Pancreas (tissue), 10 donors: ENCODE measurements around the gene ZCCHC2. TPM values are rescaled to one million over a fixed set of nuclear protein-coding genes. Genes with fewer than 3 reads are reported as not detected.
A peak's percentile ranks its signal among the peaks of the same experiment; 100 is the strongest.

Experiments
- ATAC-seq, 4 donors: fragments of 200-7000 bp; cut with Tn5 transposase; one replicate each; pipeline versions ENCODE4 v1.8.0 to v1.9.1; 2020; ENCODE audit warnings: mild to moderate bottlenecking in 4 of 4, moderate library complexity in 4 of 4
- DNase-seq, 6 donors: peaks; one replicate each; pipeline ENCODE4 v3.0.0-alpha.2; 2020
- FAIRE-seq: peaks from 2 replicates; lab custom pipeline; 2012; peaks lifted over from hg19 to GRCh38; lab: Jason Lieb, UNC
- H3K27ac ChIP-seq, 4 donors: fragments of 200-600 bp; sonication (generic); 1 replicate in 3 of 4; 2 replicates in 1 of 4; pipeline versions ENCODE4 v1.5.0 to v1.8.0; 2020
- H3K27me3 ChIP-seq, 4 donors: fragments of 200-600 bp; one replicate each; pipeline ENCODE4 v1.8.0; 2021
- H3K36me3 ChIP-seq, 3 donors: fragments of 200-600 bp; sonication (generic) in 1 of 3; one replicate each; pipeline versions ENCODE4 v1.5.0 to v1.8.0; 2020 to 2021
- H3K4me1 ChIP-seq, 3 donors: fragments of 200-600 bp; one replicate each; pipeline ENCODE4 v1.8.0; 2021
- H3K4me3 ChIP-seq, 4 donors: fragments of 200-600 bp; sonication (generic) in 2 of 4; one replicate each; pipeline versions ENCODE4 v1.5.0 to v1.8.0; 2020 to 2021
- H3K9me3 ChIP-seq, 4 donors: fragments of 200-600 bp; one replicate each; pipeline ENCODE4 v1.8.0; 2021
- WGBS, 2 donors: extraction: QIAGEN DNeasy Blood & Tissue Kit; methylation state at CpG; one replicate each; pipeline ENCODE4 v1.1.7; 2013; 5-methylcytosine and 5-hydroxymethylcytosine counted together
- intact Hi-C, 3 donors: fragments of 100-400 bp; cut with DNase I; formaldehyde crosslinking; loops; one replicate each; pipeline versions ENCODE4 v1.11.1 to v1.14.2; 2022
- polyA plus RNA-seq, 2 donors: library from polyadenylated mRNA; stranded (reverse); fragments of 200-250 nt; gene quantifications; one replicate each; pipeline ENCODE4 v1.2.3, GENCODE V29; 2013
- total RNA-seq, 6 donors: library from RNA; stranded (reverse); fragmentation: NEBNext Ultra II Directional in 4 of 6; extraction: Animal tissue kit (Norgen Biotek cat#: 25700) in 4 of 6; gene quantifications; one replicate each; pipeline versions ENCODE4 v1.2.1 to v1.2.4, GENCODE V29; 2021 to 2023
- TF ChIP-seq, protein P1 (sequence below), 4 donors: fragments of 200-600 bp; sonication (generic) in 3 of 4; IDR thresholded peaks; one replicate each; pipeline versions ENCODE4 v1.5.0 to v1.8.0; 2021; ENCODE audit warnings: antibody characterized with exemption in 4 of 4
- donor health status: healthy with polysubstance abuse.
- donor health status: DM: no; HTN: no; CAD: no; lungs with moderate emphysema.
- donor health status: DM: no; HTN: no; CAD: no.
- donor health status: control.
- donor health status: control.
- donor health status: Bipolar disorder and iron deficiency.
- donor health status: DM: yes; HTN: yes; CAD: no.
- donor health status: DM: no; HTN: no; CAD: no.
- donor health status: DM: no; HTN: no; CAD: no.
- donor health status: DM: yes; HTN: yes; CAD: no.

ZCCHC2 gene
- total and polyA plus RNA-seq, 8 donors = 4.1 to 14.2 (median 7.8) TPM

DNA sequence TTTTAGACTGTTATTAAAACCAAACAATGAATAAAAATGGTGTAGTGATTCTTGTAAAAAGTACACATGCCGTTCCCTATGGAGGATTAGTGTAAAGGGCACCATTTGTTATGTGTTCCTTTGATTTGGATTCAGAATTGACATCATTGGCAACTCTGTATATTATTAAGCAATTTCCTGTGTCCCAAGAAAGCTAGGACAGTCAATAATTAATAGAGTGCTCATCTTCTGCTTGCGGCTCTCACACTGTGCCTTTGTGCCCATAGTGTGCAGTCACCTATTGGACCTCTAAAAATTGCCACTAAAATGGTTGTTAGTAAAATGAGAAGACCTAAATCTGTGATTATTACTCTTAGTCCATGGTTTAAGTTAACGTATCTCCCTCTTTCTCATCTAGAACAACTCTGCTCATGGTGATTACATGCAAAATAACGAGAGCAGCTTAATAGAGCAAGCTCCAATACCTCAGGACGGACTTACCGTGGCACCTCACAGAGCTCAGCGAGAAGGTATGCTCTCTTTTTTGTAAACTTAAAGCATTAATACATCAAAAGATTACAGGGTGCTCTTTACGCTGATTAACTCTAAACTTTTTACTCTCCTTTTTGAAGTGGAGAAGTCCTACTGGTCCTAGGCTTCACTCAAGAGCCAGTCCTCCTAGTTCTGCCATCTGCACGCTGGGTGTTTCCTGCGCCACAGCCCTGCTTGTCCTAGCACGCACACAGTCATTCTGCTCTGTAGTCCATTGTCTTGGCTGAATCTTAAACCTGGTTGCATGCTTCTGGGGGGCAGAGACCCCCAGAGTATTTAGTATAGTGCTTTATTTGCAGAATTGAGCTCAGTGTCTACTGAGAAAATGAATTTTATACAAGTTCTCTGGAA lies 16.7 kb downstream of the ZCCHC2 start:
- no peak for FAIRE-seq
- Histone ChIP-seq H3K27ac (no peak overlapping the region), H3K27me3 (no peaks in the 10 kb centered on the region), H3K36me3 (peaks cover 0 to 11% (median 0%) of the 10 kb centered on the region in 3 donors), H3K4me3 (no peak overlapping the region), H3K4me1 (no peaks in the 10 kb centered on the region), H3K9me3 (no peaks in the 10 kb centered on the region)
- WGBS, 2 donors = 93 to 95% methylated on average over 11 of the region's 11 CpGs
- intact Hi-C loops = no loop called here
- ATAC-seq = no peak
- TF ChIP-seq, protein P1, sequence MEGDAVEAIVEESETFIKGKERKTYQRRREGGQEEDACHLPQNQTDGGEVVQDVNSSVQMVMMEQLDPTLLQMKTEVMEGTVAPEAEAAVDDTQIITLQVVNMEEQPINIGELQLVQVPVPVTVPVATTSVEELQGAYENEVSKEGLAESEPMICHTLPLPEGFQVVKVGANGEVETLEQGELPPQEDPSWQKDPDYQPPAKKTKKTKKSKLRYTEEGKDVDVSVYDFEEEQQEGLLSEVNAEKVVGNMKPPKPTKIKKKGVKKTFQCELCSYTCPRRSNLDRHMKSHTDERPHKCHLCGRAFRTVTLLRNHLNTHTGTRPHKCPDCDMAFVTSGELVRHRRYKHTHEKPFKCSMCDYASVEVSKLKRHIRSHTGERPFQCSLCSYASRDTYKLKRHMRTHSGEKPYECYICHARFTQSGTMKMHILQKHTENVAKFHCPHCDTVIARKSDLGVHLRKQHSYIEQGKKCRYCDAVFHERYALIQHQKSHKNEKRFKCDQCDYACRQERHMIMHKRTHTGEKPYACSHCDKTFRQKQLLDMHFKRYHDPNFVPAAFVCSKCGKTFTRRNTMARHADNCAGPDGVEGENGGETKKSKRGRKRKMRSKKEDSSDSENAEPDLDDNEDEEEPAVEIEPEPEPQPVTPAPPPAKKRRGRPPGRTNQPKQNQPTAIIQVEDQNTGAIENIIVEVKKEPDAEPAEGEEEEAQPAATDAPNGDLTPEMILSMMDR (IDR thresholded peaks at IDR 0.05) = no peak
- DNase-seq = no peak

DNA sequence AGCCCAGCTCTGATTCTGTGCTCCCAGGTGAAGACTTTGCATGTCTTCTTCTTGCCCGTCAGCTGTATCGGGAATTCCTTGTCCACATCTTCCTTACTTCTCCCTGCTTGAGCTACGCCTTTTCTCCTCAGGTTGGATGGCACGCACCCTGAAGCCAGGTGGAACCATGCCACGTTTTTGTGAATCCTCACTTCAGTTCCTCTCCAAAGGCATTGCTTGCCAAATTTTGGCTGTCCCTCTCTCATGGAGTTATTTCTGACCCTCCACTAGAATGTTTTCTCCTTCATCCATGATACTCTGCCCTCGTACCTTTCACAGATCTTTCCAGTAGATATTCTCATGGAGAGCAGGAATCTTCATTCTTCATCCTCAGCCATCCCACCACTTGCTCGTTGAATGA lies 20.2 kb downstream of the ZCCHC2 start:
- Histone ChIP-seq H3K4me3 (no peak overlapping the region), H3K4me1 (no peaks in the 10 kb centered on the region), H3K27me3 (no peaks in the 10 kb centered on the region), H3K9me3 (no peaks in the 10 kb centered on the region), H3K27ac (no peak overlapping the region), H3K36me3 (peaks cover 0 to 29% (median 0%) of the 10 kb centered on the region in 3 donors)
- WGBS, 2 donors = 90 to 95% methylated on average over 7 of the region's 7 CpGs
- intact Hi-C loops = no loop called here
- TF ChIP-seq, protein P1 (IDR thresholded peaks at IDR 0.05) = no peak
- no peak for DNase-seq
- no peak for ATAC-seq
- FAIRE-seq = no peak

DNA sequence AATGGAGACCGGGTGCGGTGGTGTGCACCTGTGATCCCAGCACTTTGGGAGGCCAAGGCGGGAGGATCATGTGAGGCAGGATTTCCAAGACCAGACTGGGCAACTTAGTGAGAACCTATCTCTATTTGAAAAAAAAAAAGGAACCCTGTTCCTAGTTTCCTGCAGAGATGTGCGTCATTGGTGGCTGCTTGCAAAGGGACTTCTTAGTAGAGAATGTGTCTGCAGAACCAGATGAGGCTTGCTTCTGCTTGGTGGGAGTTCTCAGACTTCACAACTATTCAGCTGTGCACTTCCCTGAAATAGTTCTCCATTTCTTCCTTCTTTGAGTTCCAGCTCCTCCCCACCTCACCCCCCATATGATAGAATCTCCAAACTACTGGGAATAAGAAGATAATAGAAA lies 22.3 kb downstream of the ZCCHC2 start:
- intact Hi-C loops = no loop called here
- no peaks in the 10 kb centered on the region for H3K9me3 ChIP-seq
- no peak for FAIRE-seq
- 92 to 96% methylated on average over 4 of the region's 4 CpGs for WGBS, 2 donors
- H3K4me1 ChIP-seq = no peaks in the 10 kb centered on the region
- H3K36me3 ChIP-seq = peaks cover 0 to 29% (median 0%) of the 10 kb centered on the region in 3 donors
- DNase-seq = no peak
- no peak overlapping the region for H3K27ac ChIP-seq
- no peak overlapping the region for H3K4me3 ChIP-seq
- TF ChIP-seq, protein P1 (IDR thresholded peaks at IDR 0.05) = no peak
- peak in 2 of 4 donors; percentile 69 to 71 for ATAC-seq
- no peaks in the 10 kb centered on the region for H3K27me3 ChIP-seq

DNA sequence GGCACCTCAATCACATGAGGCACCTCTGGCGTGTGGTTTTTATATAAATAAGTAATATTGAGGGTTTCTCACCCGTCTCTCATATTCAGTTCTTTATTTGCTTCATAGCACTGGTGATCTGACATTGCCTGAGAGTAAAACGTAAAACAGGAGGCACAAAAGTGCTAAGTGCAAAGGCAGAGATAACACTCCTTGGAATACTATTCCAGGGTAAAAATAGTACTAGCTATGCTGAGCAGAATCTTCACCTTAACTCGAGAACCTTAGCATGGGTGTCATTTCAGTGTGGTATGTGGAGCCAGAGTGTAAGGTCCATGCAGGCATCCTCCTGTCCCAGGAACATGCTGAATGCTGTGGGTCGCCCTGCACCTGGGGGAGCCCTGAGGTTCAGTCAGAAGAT lies 26.9 kb downstream of the ZCCHC2 start:
- DNase-seq = no peak
- intact Hi-C loops = no loop called here
- TF ChIP-seq, protein P1 (IDR thresholded peaks at IDR 0.05) = no peak
- Histone ChIP-seq H3K4me3 (no peak overlapping the region), H3K27me3 (no peaks in the 10 kb centered on the region), H3K9me3 (no peaks in the 10 kb centered on the region), H3K27ac (no peak overlapping the region), H3K4me1 (peaks cover 0 to 11% (median 4%) of the 10 kb centered on the region in 3 donors), H3K36me3 (peaks cover 0 to 35% (median 0%) of the 10 kb centered on the region in 3 donors)
- 77 to 91% methylated on average over 5 of the region's 5 CpGs for WGBS, 2 donors
- FAIRE-seq = no peak
- ATAC-seq = no peak

DNA sequence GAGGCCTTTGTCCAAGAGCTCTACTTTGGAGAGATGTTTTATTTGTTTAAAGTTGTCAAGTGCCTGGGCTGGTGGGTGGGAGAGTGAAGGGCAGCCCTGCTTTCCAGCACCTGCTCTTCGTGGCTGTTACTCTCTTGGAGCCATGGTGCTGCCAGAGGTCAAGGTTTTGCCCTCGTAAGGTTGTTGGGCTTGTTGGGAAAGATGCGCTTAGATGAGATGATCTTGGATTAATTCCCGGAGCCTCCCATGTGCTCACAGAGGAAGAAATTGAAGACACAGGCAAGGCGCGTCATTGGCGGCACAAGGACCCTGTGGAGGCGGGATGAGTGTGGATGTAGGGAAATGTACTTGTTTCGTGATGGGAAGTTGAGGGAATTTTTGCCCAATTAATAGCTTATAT lies 27.9 kb downstream of the ZCCHC2 start:
- TF ChIP-seq, protein P1 (IDR thresholded peaks at IDR 0.05) = no peak
- ATAC-seq = no peak
- Histone ChIP-seq H3K27ac (no peak overlapping the region), H3K4me3 (no peak overlapping the region), H3K9me3 (no peaks in the 10 kb centered on the region), H3K36me3 (peaks cover 0 to 26% (median 0%) of the 10 kb centered on the region in 3 donors), H3K27me3 (no peaks in the 10 kb centered on the region), H3K4me1 (peaks cover 0 to 11% (median 6%) of the 10 kb centered on the region in 3 donors)
- intact Hi-C loops = no loop called here
- FAIRE-seq = no peak
- 82 to 83% methylated on average over 9 of the region's 9 CpGs for WGBS, 2 donors
- no peak for DNase-seq
